Gastrocnemius medialis (tissue), 4 donors: ENCODE data around the gene DENND6B. TPM values are rescaled to one million over a fixed set of nuclear protein-coding genes. Genes with fewer than 3 reads are reported as not detected.

ENCODE experiments used
- ATAC-seq, 2 donors: fragments of 150-250 bp; one replicate each; pipeline ENCODE4 v1.9.1; 2016
- DNase-seq, 2 donors: peaks; one replicate each; pipeline ENCODE4 v3.0.0-alpha.2; 2019
- H3K27ac ChIP-seq, 4 donors: fragments of 200-600 bp; sonication (generic); 1 replicate in 1 of 4; 2 replicates in 3 of 4; pipeline ENCODE4 v1.5.1; 2016 to 2018; ENCODE audit warnings: mild to moderate bottlenecking in 2 of 4, moderate library complexity in 1 of 4
- H3K27me3 ChIP-seq, 3 donors: fragments of 200-600 bp; sonication (generic) in 2 of 3; 1 replicate in 1 of 3; 2 replicates in 2 of 3; pipeline versions ENCODE4 v1.5.1 to v1.6.0; 2016 to 2019; ENCODE audit warnings: mild to moderate bottlenecking in 1 of 3, moderate library complexity in 1 of 3
- H3K36me3 ChIP-seq, 2 donors: fragments of 200-600 bp; sonication (generic) in 1 of 2; one replicate each; pipeline ENCODE4 v1.5.1; 2017 to 2018
- H3K4me1 ChIP-seq, 2 donors: fragments of 200-600 bp; sonication (generic) in 1 of 2; one replicate each; pipeline ENCODE4 v1.5.1; 2016 to 2017; ENCODE audit warnings: mild to moderate bottlenecking in 2 of 2
- H3K4me3 ChIP-seq, 4 donors: fragments of 200-600 bp; sonication (generic) in 3 of 4; 1 replicate in 1 of 4; 2 replicates in 3 of 4; pipeline ENCODE4 v1.5.1; 2016 to 2019; ENCODE audit warnings: mild to moderate bottlenecking in 2 of 4
- H3K9me3 ChIP-seq, 3 donors: fragments of 200-600 bp; sonication (generic) in 2 of 3; 1 replicate in 1 of 3; 2 replicates in 2 of 3; pipeline ENCODE4 v1.5.1; 2016 to 2019
- CTCF ChIP-seq, 5 experiments: fragments of 450-650 bp in 3 of 5; fragments of 200-600 bp in 2 of 5; sonication (generic) in 2 of 5; IDR thresholded peaks in 4 of 5; conservative IDR thresholded peaks in 1 of 5; 1 replicate in 4 of 5; 2 replicates in 1 of 5; pipeline ENCODE4 v1.5.1; 2016 to 2019; ENCODE audit warnings: antibody characterized with exemption in 5 of 5, mild to moderate bottlenecking in 3 of 5, moderate library complexity in 3 of 5
- POLR2A ChIP-seq, 2 donors: fragments of 450-650 bp; IDR thresholded peaks; one replicate each; pipeline ENCODE4 v1.6.1; 2017; ENCODE audit warnings: antibody characterized with exemption in 2 of 2, mild to moderate bottlenecking in 2 of 2, moderate library complexity in 2 of 2
- in situ Hi-C, 4 donors: fragments of 200-750 bp; cut with MboI; loops; one replicate each; pipeline versions ENCODE4 v1.15.0 to v1.8.0; 2017; ENCODE audit warnings: low sequenced_read_pairs in 4 of 4
- intact Hi-C: fragments of 100-400 bp; cut with DNase I; formaldehyde crosslinking; loops from one replicate; pipeline ENCODE4 v1.15.1; 2023; ENCODE audit warnings: low total_unique reads
- total RNA-seq, 4 donors: library from RNA; depleted of rRNA; stranded (reverse); fragments of >200 nt; gene quantifications; one replicate each; pipeline versions ENCODE4 v1.1.0 to v1.2.3, GENCODE V29; 2016

Gene DENND6B
- total RNA-seq, 4 donors from 2014 or later: 0.55 to 0.84 (median 0.68) TPM; not detected in 1

DNA sequence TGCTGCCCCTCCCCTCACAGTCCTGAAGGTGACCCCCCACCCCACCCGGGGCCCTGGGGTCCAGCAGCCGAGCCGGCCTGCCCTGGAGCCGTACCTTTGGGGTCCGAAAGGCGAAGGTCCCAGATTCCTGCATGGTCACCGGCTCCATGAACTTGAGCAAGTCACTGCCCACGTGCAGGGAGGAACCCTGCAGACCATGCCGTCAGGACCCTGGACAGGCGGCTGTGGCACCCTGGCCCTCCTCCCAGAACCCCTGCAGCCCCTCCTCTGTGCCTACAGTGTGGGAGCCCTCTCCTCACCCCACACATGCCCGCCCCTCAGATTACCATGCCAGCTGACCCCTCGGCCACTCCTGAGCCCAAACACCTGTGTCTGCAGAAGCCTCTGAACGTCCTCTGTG lies 42.3 kb downstream of the DENND6B start:
- DNase-seq: no peak
- no peak for TF ChIP-seq CTCF (IDR thresholded peaks at IDR 0.05 in 4 of 5, conservative IDR thresholded peaks at IDR 0.05 in 1 of 5)
- Histone ChIP-seq H3K4me1 (no peaks in the 10 kb centered on the region), H3K9me3 (no peaks in the 10 kb centered on the region), H3K27ac (no peak overlapping the region), H3K27me3 (no peaks in the 10 kb centered on the region), H3K36me3 (peaks cover 0 to 6% of the 10 kb centered on the region in 2 donors), H3K4me3 (no peak overlapping the region)
- ATAC-seq: no peak
- intact Hi-C loops: no loop called here
- in situ Hi-C loops: no loop called here

DNA sequence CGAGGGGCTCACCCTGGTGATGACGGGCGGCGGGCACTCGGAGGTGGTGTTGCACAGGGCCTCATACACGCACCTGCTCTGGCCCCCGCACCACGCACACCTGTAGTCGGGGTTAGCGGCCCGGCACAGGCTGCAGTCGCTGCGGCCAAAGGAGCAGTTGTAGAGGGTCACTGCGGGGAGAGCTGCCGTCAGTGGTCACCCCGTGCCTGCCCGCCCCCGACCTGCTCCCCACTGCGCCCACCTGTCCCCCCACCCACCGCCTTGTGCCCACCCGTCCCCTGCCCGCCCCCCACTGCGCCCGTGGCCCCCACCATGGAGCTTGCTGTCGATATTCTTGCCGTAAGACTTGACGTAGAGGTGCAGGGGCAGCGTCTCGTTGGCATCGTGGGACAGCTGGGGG lies 43.0 kb downstream of the DENND6B start:
- Histone ChIP-seq H3K4me3 (no peak overlapping the region), H3K9me3 (no peaks in the 10 kb centered on the region), H3K36me3 (peaks cover 0 to 9% of the 10 kb centered on the region in 2 donors), H3K27ac (no peak overlapping the region), H3K4me1 (no peaks in the 10 kb centered on the region), H3K27me3 (no peaks in the 10 kb centered on the region)
- TF ChIP-seq POLR2A (IDR thresholded peaks at IDR 0.05): no peak
- no peak for TF ChIP-seq CTCF (IDR thresholded peaks at IDR 0.05 in 4 of 5, conservative IDR thresholded peaks at IDR 0.05 in 1 of 5)
- ATAC-seq (no peak), DNase-seq (no peak)
- in situ Hi-C loops: no loop called here
- intact Hi-C loops: no loop called here

- in situ Hi-C loops: no loop called here
- Histone ChIP-seq H3K4me3 (no peak overlapping the region), H3K4me1 (no peaks in the 10 kb centered on the region), H3K27me3 (no peaks in the 10 kb centered on the region), H3K9me3 (no peaks in the 10 kb centered on the region), H3K36me3 (peaks cover 0 to 9% of the 10 kb centered on the region in 2 donors), H3K27ac (no peak overlapping the region)
- no peak for ATAC-seq
- TF ChIP-seq CTCF (IDR thresholded peaks at IDR 0.05 in 4 of 5, conservative IDR thresholded peaks at IDR 0.05 in 1 of 5): no peak
- TF ChIP-seq POLR2A (IDR thresholded peaks at IDR 0.05): no peak
- no peak for DNase-seq
- intact Hi-C loops: no loop called here
Observed at GRCh38 chr22:50282361-50283155, 44.3 kb downstream of the DENND6B start.

- intact Hi-C loops: no loop called here
Observed at GRCh38 chr22:50281957-50282356, 44.9 kb downstream of the DENND6B start.

More at GRCh38 chr22:50281957-50282356, 44.9 kb downstream of the DENND6B start:
- H3K4me1 ChIP-seq: no peaks in the 10 kb centered on the region
- H3K36me3 ChIP-seq: peaks cover 0 to 9% of the 10 kb centered on the region in 2 donors
- no peak for TF ChIP-seq POLR2A (IDR thresholded peaks at IDR 0.05)
- TF ChIP-seq CTCF (IDR thresholded peaks at IDR 0.05 in 4 of 5, conservative IDR thresholded peaks at IDR 0.05 in 1 of 5): no peak
- H3K27me3 ChIP-seq: no peaks in the 10 kb centered on the region
- H3K9me3 ChIP-seq: no peaks in the 10 kb centered on the region
- in situ Hi-C loops: no loop called here
- DNase-seq (no peak), ATAC-seq (no peak)
- no peak overlapping the region for H3K27ac ChIP-seq
- H3K4me3 ChIP-seq: no peak overlapping the region
